ENCODE data around the gene FKBP2. TPM values are rescaled to one million over a fixed set of nuclear protein-coding genes. Genes with fewer than 3 reads are reported as not detected.

FKBP2 gene
- total RNA-seq, 6 experiments from 2014 or later: 54.1 to 95.6 (median 73.1) TPM

DNA sequence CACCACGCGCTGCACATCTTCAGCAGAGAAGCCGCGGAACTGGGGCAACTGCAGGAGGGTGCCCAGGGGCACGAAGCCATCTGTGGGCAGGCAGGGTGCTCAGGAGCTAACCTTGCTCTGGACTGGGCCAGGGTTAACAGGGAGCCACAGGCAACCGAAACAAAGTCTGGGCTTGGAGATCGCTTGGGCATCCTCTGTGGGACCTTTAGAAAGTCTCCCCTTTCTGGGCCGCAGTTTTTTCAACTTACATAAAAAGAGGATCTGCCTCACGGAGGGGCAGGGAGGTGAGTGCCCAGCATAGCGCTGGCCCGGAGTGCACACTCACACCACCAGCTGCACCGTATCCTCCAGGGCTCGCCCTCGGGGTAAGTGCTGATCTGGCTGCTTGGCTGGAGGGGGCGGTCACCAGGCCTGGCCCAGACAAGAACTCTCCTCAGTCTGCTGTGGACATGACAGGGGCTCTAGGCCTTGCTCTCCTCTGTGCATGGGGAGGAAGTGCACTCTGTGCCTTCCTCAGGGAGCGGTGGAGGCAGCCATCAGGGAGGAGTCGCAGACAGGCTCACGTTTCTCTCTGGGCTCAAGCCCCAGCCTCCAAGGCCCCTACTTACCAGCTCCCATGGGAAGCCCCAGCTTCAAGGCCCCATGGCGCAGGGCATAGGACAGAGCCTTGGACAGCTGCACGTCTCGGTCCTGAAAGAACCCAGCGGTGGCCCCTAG lies 15.8 kb upstream of the FKBP2 start:
- Mint-ChIP-seq H3K27ac (peak overlapping the region; percentile 64), H3K9me3 (no peaks in the 10 kb centered on the region), H3K4me1 (ENCODE audit: low read depth) (peaks cover 33% of the 10 kb centered on the region), H3K27me3 (ENCODE audit: insufficient read depth) (no peaks in the 10 kb centered on the region; the same call in 1 of the 2 replicates), H3K36me3 (ENCODE audit: low read depth) (no peaks in the 10 kb centered on the region; the same call in 1 of the 2 replicates), H3K4me3 (peak overlapping the region; percentile 87)
- no peak for DNase-seq
- no peak for TF ChIP-seq CTCF (IDR thresholded peaks at IDR 0.05)

DNA sequence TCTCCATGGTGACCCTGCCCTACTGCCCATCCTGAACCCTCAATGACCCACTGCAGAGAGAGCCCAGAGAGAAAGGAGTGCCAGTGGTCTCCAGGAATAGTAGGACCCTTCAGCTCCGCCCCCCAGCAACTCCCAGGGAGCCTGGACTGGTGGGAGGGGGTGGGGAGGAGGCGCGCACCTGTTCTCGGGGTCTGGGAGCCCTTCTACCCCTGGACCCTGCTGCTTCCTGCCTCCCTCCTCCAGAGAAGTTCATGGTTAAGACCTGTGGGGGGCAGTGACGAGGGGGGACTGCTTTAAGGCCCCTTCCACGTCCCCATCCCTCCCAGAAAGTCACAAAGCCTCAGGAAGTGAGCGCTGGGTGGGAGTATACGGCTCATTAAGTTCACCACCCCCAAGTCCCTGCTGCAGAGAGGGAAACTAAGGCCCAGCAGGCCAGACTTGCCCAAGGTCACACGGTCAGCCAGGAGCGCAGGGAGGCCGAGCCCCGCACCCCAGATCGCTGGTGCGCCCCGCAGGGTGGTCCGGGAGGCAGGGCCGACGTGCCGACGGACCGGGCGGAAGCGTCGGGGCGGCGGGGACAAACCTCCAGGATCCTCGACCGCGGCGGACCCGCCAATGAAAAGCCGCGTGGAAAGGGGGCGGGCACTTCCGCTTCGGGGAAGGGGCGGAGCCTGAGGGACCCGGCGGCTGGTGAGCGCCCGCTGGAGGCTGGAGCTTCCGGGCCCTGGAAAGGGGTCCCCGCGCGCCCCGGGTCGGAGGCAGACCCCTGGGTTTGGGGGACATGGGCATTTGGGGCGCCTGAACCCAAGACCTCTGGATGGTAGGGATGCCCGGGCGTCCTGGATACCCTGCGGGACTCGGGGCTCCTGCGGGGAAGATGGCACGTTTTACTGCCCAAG lies 15.0 kb upstream of the FKBP2 start, which contains the start of the genes NUDT22 and TRPT1:
Gene NUDT22 (plus strand): TSS at position 667 of the 899 bp plus-strand sequence. CDS start 379 bp downstream, outside the sequence.
Gene TRPT1 (minus strand): TSS at position 579 of the 899 bp plus-strand sequence. CDS start 326 bp downstream, at position 253.
- peak; percentile 23; the same call in 1 of the 2 replicates for TF ChIP-seq CTCF (IDR thresholded peaks at IDR 0.05)
- no peaks in the 10 kb centered on the region; the same call in 1 of the 2 replicates for H3K36me3 Mint-ChIP-seq (ENCODE audit: low read depth)
- peak; percentile 71 for DNase-seq
- peak within 1 kb of the TSS; percentile 87 for H3K4me3 Mint-ChIP-seq
- H3K9me3 Mint-ChIP-seq: no peaks in the 10 kb centered on the region
- peaks cover 33% of the 10 kb centered on the region for H3K4me1 Mint-ChIP-seq (ENCODE audit: low read depth)
- peak within 1 kb of the TSS; percentile 64 for H3K27ac Mint-ChIP-seq
- no peaks in the 10 kb centered on the region; the same call in 1 of the 2 replicates for H3K27me3 Mint-ChIP-seq (ENCODE audit: insufficient read depth)

DNA sequence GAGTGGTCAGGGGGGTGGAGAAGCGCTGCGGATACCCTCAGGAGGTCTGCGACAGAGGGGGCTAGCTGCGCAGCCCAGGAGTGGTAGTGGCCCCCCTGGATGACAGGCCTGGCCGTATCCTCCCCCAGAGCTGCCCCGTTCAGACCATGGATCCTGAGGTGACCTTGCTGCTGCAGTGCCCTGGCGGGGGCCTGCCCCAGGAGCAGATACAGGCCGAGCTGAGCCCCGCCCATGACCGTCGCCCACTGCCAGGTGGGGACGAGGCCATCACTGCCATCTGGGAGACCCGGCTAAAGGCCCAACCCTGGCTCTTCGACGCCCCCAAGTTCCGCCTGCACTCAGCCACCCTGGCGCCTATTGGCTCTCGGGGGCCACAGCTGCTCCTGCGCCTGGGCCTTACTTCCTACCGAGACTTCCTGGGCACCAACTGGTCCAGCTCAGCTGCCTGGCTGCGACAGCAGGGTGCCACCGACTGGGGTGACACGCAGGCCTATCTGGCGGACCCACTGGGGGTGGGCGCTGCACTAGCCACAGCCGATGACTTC lies 14.3 kb upstream of the FKBP2 start:
- peaks cover 35% of the 10 kb centered on the region for H3K4me1 Mint-ChIP-seq (ENCODE audit: low read depth)
- DNase-seq: no peak
- no peaks in the 10 kb centered on the region; the same call in 1 of the 2 replicates for H3K27me3 Mint-ChIP-seq (ENCODE audit: insufficient read depth)
- no peak for TF ChIP-seq CTCF (IDR thresholded peaks at IDR 0.05)
- H3K27ac Mint-ChIP-seq: peak overlapping the region; percentile 59
- peak overlapping the region; percentile 87 for H3K4me3 Mint-ChIP-seq
- no peaks in the 10 kb centered on the region; the same call in 1 of the 2 replicates for H3K36me3 Mint-ChIP-seq (ENCODE audit: low read depth)
- H3K9me3 Mint-ChIP-seq: no peaks in the 10 kb centered on the region

DNA sequence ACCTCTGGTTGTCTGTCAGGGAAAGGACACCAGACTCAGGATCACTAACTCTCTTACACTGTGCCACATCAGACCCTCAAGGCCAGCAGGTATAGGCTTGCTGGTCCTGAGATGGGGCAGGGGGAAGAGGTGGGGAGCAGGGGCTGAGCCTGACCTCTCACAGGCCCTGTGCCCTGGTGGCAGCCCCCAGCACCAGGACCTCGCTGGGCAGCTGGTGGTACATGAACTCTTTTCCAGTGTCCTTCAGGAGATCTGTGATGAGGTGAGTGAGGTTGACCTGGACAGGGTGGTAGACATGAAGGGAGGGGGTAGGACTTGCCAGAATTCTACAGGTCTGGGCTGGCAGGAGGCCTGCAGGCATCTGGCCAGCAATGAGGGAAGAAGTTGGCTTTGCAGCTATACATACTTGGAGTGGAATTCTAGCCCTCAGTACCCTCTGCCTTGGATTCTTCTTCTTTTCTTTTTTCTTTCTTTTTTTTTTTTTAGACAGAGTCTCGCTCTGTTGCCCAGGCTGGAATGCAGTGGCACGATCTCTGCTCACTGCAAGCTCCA lies 13.4 kb upstream of the FKBP2 start:
- no peaks in the 10 kb centered on the region; the same call in 1 of the 2 replicates for H3K27me3 Mint-ChIP-seq (ENCODE audit: insufficient read depth)
- no peak for TF ChIP-seq CTCF (IDR thresholded peaks at IDR 0.05)
- peak overlapping the region; percentile 48; the same call in 1 of the 2 replicates for H3K27ac Mint-ChIP-seq
- no peaks in the 10 kb centered on the region; the same call in 1 of the 2 replicates for H3K36me3 Mint-ChIP-seq (ENCODE audit: low read depth)
- H3K4me1 Mint-ChIP-seq (ENCODE audit: low read depth): peaks cover 40% of the 10 kb centered on the region
- H3K9me3 Mint-ChIP-seq: no peaks in the 10 kb centered on the region
- H3K4me3 Mint-ChIP-seq: peak overlapping the region; percentile 87
- DNase-seq: no peak

Measured in HFFc6 (cell line).